GM12864 (cell line): ENCODE data around the gene GUCD1.
"Not testable (repeated sequence)": the region's sequence is repeated elsewhere in the genome, so short reads cannot be mapped to it uniquely, and the experiment has no call there.

ENCODE experiments used
- DNase-seq: peaks from one replicate; pipeline ENCODE4 v3.0.0-alpha.2; 2011; ENCODE audit warnings: low read depth
- H3K4me3 ChIP-seq: 2 replicates; pipeline ENCODE4 v1.5.1; 2011; ENCODE audit warnings: mild to moderate bottlenecking, low read depth, low read length, control low read depth
- CTCF ChIP-seq: IDR thresholded peaks from 2 replicates; pipeline ENCODE4 v1.5.1; 2011; ENCODE audit warnings: low read depth, mild to moderate bottlenecking, moderate library complexity, low read length, control low read depth, inconsistent platforms; ENCODE audit errors: missing control alignments

The GUCD1 gene

GRCh38 chr22:24554313-24555164 is at the start of gene GUCD1:
TSS of gene GUCD1 (minus strand) at chr22:24555138. CDS start at chr22:24554991, 147 bp downstream.
- no peak for TF ChIP-seq CTCF
- peak within 1 kb of the TSS; percentile 82 for H3K4me3 ChIP-seq
- no peak for DNase-seq

GRCh38 chr22:24603770-24604629 is 49.1 kb upstream of the GUCD1 start:
- not testable (repeated sequence) for H3K4me3 ChIP-seq, DNase-seq

GRCh38 chr22:24602847-24603769 is 48.2 kb upstream of the GUCD1 start, which contains the start of gene GGT1:
TSS of gene GGT1 (plus strand) at chr22:24603193. CDS start at chr22:24611082, 7,889 bp downstream.
- not testable (repeated sequence) for H3K4me3 ChIP-seq, DNase-seq

- H3K4me3 ChIP-seq, DNase-seq: not testable (repeated sequence)
Observed at GRCh38 chr22:24602105-24602749, 47.3 kb upstream of the GUCD1 start.

GRCh38 chr22:24601217-24602104 is 46.5 kb upstream of the GUCD1 start:
- H3K4me3 ChIP-seq, result no peak overlapping the region
- no peak for DNase-seq
- no peak for TF ChIP-seq CTCF

GRCh38 chr22:24599958-24600715 is 45.2 kb upstream of the GUCD1 start:
- H3K4me3 ChIP-seq, DNase-seq: not testable (repeated sequence)

GRCh38 chr22:24599514-24599913 is 44.6 kb upstream of the GUCD1 start:
- DNase-seq, result no peak
- no peak overlapping the region for H3K4me3 ChIP-seq
- no peak for TF ChIP-seq CTCF

GRCh38 chr22:24597076-24597475 is 42.1 kb upstream of the GUCD1 start:
- DNase-seq, H3K4me3 ChIP-seq: not testable (repeated sequence)
